ENCODE measurements around the gene PTPRU.
"Not testable (repeated sequence)": the region's sequence is repeated elsewhere in the genome, so short reads cannot be mapped to it uniquely, and the experiment has no call there.

The PTPRU gene

DNA sequence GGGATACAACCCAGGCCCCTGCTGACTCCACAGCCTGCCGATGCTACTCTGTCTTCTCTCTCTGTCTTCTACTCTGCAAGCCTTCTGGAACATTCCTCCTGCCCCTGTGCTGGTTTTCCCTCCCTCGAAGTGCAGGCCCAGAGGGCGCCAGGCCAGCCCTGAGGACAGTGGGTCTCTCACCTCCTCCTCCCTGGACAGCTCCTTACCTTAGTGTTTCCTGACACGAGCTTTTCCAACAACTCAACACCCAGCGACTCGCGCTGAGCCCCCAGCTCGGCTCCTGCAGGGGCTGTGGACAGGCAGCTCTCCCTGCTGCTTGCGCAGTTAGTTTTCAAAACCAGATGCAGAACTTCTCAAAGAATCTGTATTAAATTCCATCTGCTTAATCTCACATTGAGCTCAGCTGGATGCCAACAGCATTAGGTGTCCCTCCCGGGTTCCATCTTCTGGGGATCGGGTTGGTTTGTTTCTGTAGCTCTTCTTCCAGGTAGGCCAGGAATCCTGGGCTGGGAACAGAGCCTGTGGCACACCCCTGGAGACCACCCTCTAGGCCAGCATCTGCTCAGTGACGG is 54.2 kb downstream of the PTPRU start:
- DNase-seq (ENCODE audit: low read depth in 2 of 2): no peak

DNA sequence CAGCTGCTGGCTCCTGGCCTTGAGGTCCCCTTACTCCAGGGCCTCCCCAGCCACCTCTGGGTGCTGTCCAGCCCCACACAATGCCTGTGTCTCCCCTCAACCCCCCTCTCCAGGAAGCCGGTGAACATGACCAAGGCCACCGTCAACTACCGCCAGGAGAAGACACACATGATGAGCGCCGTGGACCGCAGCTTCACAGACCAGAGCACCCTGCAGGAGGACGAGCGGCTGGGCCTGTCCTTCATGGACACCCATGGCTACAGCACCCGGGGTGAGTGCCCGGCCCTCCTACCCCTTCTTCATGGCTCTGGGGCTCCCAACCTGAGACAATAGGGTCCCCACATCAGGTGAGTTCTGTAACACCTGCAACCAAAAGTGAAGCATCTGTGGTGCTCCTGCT is 55.4 kb downstream of the PTPRU start:
- DNase-seq (ENCODE audit: low read depth in 2 of 2): no peak

DNA sequence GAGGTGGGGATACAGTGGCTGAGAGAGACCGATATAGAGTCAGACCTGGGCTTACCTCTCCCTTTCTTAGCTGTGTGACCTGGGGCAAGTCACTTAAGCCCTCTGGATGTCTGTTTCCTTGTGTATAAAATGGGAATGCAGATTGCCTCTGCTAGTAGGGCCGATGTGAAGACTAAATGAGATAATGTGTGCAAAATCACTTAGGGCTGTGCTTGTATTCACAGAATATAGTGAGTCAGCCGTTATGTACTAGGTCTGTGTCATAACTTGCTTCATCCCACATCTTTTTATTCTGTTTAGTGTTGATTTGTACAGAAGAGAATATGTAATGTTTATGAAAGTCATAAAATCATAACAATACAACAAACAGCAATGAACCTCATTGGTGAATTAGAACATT is 56.0 kb downstream of the PTPRU start:
- DNase-seq (ENCODE audit: low read depth in 2 of 2): no peak

DNA sequence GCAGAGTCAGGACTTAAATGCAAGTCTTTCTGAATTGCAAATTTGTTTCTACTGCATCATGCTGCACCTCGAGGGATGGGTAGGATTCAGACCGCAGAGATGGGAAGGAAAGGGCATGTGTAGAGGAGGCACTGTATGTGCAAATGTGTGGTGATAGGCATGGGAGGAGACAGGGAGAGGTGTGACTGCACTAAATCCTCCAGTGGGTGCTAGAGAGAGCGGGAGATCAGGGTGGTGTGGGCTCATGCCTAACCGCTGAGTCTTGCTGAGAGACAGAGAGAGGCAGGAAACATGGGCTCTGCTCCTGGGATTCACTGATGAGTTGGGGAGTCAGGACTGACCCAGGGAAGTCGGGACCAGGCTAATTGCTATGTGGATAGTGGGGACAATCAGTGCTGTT is 61.1 kb downstream of the PTPRU start:
- DNase-seq (ENCODE audit: low read depth in 2 of 2): no peak

DNA sequence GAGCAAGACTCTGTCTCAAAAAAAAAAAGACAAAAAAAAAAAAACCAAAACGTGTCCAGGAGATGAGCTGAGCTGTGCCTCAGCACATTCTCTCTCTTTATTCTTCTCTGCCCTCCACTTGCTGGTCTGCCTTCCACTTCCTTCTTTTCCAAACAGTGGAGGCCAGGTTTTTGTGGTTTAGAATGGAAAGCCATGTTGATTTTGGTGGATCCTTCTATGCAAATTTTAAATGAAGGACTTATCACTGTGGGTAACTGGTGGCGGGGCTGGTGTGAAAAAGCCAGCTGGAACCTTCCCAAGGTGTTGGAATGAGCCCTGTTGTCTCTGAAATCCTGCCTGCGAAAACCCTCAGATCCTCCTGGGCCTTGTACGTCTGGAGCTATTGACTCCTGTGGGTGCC is 61.9 kb downstream of the PTPRU start:
- DNase-seq (ENCODE audit: low read depth in 2 of 2): no peak

DNA sequence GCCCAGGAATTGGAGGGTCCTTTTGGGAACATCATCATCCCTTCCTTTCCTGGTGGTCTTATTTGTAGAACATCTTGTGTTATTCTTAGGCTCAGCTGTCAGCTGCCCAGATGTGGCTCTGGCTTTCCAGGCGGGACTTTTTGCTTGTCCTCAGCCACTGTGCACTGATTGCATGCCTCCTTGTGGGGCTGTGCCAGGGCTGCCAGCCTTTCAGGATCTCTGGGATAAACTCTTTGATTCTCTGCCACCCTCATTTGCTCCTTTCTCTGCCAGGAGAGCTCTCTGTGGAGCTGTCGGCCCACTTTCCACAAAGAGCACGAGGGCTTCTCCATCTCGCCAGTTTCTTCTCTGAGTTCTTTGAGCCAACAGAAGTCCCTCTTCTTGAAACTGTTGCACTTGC is 63.1 kb downstream of the PTPRU start:
- DNase-seq (ENCODE audit: low read depth in 2 of 2): no peak

DNA sequence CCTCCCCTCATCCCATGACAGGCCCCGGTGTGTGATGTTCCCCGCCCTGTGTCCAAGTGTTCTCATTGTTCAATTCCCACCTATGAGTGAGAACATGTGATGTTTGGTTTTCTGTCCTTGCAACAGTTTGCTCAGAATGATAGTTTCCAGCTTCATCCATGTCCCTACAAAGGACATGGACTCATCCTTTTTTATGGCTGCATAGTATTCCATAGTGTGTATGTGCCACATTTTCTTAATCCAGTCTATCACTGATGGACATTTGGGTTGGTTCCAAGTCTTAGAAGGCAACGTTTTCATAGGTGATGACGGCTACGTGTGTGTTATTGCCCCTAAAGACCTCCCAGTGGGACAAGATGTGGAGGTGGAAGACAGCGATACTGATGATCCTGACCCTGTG is 65.4 kb downstream of the PTPRU start:
- DNase-seq (ENCODE audit: low read depth in 2 of 2): not testable (repeated sequence)

DNA sequence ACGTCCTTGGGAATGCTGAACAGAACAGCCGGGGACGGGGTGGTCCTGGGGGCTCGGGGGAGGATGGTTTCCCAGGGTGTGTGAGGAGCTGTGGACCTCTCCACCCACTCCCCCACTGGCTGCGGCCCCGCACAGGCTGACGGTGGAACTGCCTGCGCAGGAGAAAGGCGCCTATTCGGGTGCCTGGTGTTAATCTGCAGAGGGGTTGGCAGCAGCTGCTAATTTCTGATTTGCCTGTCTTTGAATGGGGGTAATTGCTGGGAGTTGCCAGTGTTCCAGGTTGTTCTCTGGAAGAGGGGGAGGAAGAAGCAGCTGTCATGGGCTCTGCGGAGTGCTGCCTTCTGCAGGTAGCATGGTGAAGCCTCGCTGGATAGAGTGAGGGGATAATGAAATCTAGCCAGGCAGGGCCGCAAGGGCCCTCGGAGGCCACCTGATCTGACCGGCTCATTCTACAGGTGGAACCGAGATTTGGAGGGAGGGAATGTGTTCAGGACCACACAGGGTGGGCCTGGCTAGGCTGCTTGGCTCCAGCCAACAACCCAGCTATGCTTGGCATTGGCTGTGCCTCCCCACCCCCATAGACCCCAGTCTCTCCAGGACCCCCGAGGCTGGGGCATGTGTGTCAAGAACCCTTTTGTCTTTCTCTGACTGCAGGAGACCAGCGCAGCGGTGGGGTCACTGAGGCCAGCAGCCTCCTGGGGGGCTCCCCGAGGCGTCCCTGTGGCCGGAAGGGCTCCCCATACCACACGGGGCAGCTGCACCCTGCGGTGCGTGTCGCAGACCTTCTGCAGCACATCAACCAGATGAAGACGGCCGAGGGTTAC is 67.1 kb downstream of the PTPRU start:
- DNase-seq (ENCODE audit: low read depth in 2 of 2): no peak

DNA sequence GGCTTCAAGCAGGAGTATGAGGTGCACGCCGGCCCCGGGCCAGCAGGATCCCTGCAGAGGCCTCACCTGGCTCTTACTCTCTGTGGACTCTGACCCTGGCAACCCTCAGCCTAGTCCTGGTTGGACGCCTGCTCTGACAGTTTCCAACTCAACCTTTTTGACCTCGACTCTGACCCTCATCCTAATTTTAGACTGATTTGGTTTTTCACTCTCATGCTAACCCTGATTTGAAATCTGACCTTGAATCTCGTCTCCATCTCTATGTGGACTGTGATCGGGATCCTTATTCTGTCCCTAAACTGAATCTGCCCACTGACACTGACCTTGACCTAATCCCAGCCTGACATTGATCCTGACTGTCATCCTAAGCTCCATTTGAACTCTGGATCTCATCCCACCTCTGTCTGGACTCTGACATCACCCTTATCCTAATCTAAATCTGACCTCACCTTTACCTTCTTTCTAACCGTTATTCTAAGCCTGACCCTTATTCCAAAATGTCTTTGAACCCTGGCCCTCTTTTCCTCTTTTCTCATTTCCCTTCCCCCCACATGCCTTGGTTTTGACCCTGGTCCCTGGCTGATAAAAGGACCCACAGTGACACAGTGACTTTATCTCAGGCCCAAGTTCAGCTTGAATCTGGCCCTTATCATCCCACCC is 67.8 kb downstream of the PTPRU start:
- no peak for DNase-seq (ENCODE audit: low read depth in 2 of 2)

DNA sequence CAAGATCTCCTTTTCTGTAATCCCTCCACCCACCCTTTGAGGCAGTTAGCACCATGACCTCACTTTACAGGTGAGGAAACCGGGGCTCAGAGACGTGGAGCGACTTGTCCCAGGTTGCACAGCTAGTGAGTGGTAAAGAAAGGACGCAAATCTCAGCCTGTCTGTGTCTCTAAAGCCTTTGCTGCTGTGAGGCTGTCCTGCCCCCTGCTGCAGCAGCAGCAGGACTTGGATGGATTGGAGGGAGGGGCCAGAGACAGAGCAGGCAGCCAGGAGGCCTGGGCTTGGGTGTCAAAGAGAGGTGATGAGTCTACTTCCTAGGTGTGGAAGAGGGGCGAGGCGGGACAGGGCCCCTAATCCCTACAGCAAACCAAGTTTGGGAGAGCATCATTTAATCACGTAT is 69.6 kb downstream of the PTPRU start:
- no peak for DNase-seq (ENCODE audit: low read depth in 2 of 2)

DNA sequence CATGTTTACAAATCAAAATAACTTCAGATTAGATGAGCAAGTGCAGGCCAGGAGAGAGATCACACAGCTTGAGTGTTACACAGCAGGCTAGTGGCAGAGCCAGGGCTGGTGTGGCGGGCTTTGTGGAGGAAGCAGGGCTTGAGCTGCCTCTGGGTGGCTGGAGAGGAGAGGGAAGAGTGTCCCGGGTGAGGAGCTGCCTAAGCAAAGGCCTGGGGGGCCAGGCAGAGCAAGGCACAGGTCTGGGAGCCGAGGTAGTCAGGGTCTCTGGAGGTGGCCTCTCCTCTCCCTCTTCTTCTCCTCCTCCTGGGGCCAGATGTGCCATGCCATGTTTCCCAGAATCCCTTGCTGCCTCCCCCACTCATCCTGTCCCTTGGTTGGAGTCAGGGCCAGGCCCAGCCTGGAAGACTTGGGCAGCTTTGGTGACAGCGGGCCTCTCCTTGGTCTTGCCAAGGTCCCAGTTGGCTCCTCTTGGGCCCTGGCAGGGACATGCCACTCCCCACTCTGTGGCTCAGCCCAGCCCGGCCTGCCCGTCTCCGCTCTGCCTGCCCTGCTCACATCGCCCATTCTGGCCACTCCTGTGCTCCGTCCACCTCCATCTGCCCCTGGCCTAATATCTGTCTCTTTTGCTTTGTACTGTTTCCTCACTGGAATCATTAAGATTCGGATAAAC is 70.3 kb downstream of the PTPRU start:
- no peak for DNase-seq (ENCODE audit: low read depth in 2 of 2)

DNA sequence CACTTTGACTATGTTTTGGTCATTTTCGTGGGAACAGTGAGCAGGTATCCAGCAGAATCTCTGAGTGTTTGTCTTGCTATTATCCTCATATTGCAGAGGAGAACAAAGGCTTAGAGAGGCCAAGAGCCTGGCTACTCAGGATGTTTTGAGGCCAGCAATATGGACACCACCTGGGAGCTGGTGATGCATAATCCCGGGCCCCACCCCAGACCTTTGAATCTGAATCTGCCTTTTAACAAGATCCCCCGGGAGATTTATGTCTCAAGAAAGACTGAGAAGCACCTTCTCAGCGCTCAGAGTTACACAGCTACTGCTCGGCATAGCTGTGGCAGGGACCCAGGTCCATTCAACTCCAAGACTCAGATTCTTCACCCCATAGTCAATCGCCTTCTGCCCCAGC is 72.8 kb downstream of the PTPRU start:
- no peak for DNase-seq (ENCODE audit: low read depth in 2 of 2)

DNA sequence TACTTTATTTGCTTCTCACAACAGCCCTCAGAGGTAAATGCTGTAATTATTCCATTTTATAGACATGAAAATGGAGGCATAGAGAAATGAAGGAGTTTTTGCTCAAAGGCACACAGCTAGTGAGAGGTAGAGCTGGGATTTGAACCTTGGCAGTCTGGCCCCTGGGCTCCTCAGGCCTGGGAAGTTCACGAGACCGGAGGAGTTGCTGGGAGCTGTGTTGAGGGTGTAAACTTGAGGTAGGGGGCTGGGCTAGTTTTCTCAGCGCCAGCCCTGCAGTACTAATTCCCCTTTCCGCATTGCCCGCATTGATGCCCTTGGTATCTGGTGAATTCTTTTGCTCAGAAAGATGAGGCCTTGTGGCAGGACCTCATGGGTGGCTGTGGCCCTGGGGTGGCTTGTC is 73.3 kb downstream of the PTPRU start:
- DNase-seq (ENCODE audit: low read depth in 2 of 2): no peak

DNA sequence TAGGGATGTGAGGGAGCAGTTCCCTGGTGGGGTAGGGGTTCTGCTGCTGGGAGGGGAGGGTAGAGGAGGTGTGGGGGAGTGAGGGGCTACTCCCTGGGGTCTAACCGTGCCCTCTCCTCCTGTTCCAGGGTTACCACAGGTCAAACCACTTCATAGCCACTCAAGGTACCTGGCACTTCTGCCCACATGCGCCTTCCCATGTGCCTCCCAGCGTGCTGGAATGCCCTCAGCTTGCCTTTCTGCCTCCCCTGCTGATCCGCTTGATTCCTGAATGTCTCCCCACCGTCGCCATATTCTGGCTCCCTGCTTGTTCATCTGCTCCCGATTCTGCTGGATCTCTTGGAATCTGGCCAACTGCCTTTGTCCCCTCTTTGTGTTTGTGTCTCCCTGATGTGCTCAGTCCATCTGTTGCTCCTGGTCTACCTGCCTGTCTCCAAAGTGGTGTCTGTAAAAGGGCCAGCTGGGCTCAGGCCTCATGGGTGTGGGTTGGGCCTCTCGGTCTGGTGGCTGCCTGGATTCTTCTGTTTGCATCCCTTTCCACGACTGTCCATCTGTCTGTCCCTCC is 74.4 kb downstream of the PTPRU start:
- DNase-seq (ENCODE audit: low read depth in 2 of 2): no peak

DNA sequence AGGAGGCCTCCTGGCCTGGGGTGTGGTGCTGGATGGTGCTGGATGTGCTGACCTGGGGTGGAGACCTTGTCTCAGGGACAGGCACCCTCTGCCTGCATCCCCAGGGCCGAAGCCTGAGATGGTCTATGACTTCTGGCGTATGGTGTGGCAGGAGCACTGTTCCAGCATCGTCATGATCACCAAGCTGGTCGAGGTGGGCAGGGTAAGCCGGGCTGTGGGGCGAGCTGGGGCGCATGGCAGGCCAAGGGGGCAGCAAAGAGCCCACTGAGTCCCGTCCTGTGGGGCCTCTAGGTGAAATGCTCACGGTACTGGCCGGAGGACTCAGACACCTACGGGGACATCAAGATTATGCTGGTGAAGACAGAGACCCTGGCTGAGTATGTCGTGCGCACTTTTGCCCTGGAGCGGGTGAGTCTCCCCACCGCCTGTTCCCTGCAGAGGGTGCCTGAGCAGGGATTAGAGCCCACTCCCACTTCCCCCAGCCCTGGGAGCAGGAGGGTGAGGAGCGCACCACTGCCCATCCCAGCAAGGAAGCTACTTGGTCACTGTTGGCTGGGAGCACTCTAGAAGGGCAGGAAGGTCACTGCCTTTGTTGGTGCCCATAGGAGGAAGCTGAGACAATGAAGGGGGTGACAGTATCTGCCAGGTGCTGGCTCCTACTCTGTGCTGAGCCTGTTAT is 75.2 kb downstream of the PTPRU start:
- DNase-seq (ENCODE audit: low read depth in 2 of 2): no peak

DNA sequence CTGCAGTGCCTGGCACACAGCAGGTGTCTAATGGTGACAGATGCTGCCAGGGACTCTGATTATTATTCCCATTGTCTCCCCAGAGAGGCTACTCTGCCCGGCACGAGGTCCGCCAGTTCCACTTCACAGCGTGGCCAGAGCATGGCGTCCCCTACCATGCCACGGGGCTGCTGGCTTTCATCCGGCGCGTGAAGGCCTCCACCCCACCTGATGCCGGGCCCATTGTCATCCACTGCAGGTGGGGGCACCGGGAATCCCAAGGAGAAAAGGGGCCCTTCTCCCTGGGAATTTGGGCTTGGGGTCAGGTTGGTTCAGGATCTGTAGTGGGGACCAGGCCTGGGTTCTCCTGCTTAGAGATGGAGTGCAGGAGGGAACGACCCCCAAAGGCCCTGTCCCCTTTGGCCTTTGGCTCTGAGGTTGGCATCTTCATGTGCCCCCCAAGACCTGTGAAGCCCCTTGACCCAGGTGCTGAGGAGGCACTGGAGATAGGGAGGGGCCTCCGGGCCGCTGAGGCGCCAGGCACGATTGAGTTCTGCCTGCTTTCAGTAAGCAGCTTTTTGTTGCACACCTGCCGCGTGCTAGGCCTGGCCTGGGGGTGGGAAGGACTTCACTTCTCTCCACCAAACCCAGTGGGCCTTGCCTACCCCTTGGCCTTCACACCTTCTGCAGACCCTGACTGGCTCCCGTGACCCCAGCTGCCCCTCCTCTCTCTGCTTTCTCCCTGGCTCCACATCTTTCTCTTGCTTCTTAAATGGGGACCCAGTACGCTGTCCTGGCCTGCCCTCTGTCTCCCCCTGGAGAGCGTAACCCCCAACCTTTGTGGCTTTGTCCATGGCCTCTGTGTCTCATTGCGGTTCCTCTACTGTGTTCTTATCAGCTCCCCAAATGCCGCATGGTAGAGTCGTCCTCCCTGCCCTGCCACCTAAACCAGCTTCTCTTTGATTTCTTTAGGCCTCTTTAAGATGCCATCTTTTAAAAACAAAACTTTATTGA is 76.4 kb downstream of the PTPRU start:
- no peak for DNase-seq (ENCODE audit: low read depth in 2 of 2)

DNA sequence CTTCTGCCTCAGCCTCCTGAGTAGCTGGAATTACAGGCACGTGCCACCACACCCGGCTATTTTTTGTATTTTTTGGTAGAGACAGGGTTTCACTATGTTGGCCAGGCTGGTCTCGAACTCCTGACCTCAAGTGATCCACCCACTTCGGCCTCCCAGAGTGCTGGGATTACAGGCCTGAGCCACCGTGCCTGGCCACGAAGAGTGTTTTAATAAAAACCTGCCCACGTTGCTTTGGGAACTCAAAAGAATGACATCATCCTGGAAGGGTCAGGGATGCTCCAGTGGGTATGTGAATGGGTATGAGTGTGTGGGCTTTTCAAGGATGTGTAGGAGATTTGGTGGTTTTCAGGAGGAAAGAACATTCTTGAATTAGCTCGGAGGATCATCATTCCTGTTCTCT is 78.4 kb downstream of the PTPRU start:
- not testable (repeated sequence) for DNase-seq (ENCODE audit: low read depth in 2 of 2)

DNA sequence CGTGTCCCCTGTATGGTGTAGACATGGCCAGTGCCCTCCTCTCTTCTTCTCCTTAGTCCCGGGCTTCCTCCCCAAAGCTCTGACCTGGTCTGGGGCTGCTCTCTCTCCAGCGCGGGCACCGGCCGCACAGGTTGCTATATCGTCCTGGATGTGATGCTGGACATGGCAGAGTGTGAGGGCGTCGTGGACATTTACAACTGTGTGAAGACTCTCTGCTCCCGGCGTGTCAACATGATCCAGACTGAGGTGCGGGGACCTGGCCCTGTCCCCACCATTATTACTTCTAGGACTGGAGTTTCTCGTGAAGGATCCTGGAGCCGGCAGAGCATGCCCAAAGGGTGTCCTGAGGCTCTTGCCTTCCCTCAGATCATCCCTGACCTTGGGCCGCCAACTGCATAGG is 78.9 kb downstream of the PTPRU start:
- no peak for DNase-seq (ENCODE audit: low read depth in 2 of 2)

DNA sequence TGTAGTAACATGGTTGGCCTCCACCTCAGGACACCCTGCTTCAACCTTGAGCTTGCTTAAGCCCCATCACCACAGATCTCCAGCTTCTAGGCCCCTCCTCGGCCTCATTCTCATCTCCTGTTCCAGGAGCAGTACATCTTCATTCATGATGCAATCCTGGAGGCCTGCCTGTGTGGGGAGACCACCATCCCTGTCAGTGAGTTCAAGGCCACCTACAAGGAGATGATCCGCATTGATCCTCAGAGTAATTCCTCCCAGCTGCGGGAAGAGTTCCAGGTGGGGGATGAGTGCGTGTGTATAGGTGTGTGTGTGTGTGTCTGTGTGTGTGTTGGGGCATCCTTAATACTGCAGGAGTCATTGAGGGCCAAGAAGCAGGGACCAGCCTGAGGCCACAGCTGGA is 79.6 kb downstream of the PTPRU start:
- no peak for DNase-seq (ENCODE audit: low read depth in 2 of 2)

DNA sequence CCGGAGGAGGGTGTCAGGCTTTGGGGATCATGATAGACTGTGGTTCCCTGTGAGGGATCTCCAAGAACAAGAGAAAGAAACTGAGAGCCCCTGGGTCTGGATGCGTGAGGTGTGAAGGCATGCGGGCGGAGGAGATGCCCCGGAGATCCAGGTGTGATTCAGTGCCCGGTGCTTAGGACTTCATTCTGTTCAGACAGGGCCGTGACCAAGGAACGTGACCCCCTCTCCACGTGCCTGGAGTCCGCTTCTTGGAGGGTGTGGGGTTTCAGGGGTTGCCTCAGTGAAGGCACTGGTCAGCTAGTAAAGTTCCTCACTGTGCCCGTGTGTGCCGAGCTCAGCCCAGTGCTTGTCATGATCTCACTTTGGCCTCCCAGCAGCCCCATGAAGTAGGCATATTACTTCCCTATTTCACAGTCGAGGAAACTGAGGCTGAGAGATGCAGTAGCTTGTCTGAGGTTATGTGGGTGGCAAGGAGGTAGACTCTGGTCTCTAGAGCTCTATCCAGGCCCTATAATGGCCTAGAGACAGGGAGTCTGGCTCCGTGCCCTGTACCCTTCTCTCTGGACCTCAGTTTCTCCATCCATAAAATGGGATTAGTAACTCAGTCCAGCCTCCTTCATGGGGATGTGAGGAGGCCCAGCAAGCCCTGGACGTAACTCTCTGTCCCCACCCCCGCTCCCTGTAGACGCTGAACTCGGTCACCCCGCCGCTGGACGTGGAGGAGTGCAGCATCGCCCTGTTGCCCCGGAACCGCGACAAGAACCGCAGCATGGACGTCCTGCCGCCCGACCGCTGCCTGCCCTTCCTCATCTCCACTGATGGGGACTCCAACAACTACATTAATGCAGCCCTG is 81.0 kb downstream of the PTPRU start:
- no peak for DNase-seq (ENCODE audit: low read depth in 2 of 2)
